Mammary epithelial cell (primary cell): ENCODE measurements around the gene TACO1.

Experiments
- CTCF ChIP-seq, 2 donors: IDR thresholded peaks in 1 of 2; conservative IDR thresholded peaks in 1 of 2; 2 replicates each; pipeline ENCODE4 v1.5.1; 2011 to 2012; ENCODE audit warnings: inconsistent platforms in 2 of 2, low read length in 2 of 2, mild to moderate bottlenecking in 2 of 2, control low read depth in 1 of 2, low read depth in 1 of 2; ENCODE audit not compliant: insufficient read depth in 1 of 2; ENCODE audit errors: extremely low read depth in 1 of 2
- EZH2 ChIP-seq: IDR thresholded peaks from 2 replicates; pipeline ENCODE4 v1.6.1; 2012; ENCODE audit warnings: low read length, inconsistent platforms, borderline replicate concordance

DNA sequence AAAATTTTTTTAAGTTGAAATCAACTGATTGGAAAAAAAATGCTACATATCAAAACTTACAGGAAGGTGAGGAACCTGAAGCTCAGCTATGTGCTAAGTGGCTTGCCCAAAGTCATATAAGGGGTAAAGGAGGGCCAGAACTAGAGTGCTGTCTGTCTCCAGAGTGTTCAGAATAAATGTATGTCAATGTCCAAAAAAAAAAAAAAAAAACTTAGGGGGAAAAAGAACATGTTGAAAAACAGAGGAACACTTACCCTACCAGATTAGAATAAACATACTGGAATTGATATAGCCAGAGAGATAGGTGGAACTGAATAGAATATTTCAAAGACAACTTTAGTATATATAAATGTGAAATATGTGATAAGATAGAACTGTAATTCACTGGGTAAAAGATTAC, 38.9 kb upstream of the TACO1 start:
- no peak for TF ChIP-seq CTCF (conservative IDR thresholded peaks at IDR 0.05 in 1 of 2, IDR thresholded peaks at IDR 0.05 in 1 of 2; ENCODE audit: extremely low read depth in 1 of 2, insufficient read depth in 1 of 2, low read depth in 1 of 2, low read length in 2 of 2)
- TF ChIP-seq EZH2, result no peak
